ENCODE measurements around the gene USP26. TPM values are rescaled to one million over a fixed set of nuclear protein-coding genes. Genes with fewer than 3 reads are reported as not detected.
"Not testable (repeated sequence)": the region's sequence is repeated elsewhere in the genome, so short reads cannot be mapped to it uniquely, and the experiment has no call there.

Gene USP26
- total RNA-seq, 1 donor from 2014 or later: not detected

GRCh38 chrX:133042260-133042659 is 54.6 kb downstream of the USP26 start:
- DNase-seq (ENCODE audit: low read depth in 2 of 2): no peak

DNA sequence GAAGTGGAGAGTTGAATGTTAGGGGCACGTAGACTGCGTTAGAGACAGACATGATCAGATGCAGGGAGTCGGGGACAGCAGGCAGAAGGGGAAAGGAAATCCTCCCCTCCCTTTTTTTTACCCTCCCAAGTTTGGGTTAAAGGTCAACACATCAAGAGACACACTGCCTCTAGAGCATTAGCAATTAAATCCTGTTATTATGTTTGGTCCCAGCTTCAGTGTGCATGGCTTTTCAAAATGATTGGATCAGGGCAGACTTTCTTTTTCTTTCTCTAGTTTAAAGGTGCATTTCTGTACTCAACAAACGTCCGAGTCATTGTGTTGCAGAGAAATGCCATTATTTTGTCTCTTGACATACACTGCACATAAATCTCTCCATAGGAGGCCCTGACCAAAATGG is 63.9 kb downstream of the USP26 start:
- no peak for DNase-seq (ENCODE audit: low read depth in 2 of 2)

GRCh38 chrX:133018229-133018628 is 78.7 kb downstream of the USP26 start:
- no peak for DNase-seq (ENCODE audit: low read depth in 2 of 2)

GRCh38 chrX:133007458-133007857 is 89.5 kb downstream of the USP26 start:
- no peak for DNase-seq (ENCODE audit: low read depth in 2 of 2)

- DNase-seq (ENCODE audit: low read depth in 2 of 2): no peak
These were observed 91.3 kb downstream of the USP26 start for GRCh38 chrX:133005616-133006015.

DNA sequence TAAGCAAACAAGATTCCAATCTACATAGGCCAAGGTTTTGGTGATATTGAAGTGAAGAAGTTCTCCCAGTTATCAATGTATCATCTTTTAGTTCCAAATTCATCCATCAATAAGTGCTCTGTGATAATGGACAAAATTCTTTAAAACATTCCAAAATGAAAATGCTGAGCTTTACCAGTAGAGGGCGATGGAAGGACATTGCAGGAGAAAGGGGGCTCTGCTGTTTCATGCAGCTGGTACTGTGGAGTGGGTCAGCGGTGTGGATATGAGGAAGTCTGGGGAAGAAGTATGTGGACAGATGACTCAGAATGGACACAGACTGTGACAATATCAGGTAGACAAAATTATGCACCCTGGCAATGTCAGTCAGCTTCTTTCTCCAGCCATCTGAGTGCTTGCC is 91.9 kb downstream of the USP26 start:
- DNase-seq (ENCODE audit: low read depth in 2 of 2): no peak

DNA sequence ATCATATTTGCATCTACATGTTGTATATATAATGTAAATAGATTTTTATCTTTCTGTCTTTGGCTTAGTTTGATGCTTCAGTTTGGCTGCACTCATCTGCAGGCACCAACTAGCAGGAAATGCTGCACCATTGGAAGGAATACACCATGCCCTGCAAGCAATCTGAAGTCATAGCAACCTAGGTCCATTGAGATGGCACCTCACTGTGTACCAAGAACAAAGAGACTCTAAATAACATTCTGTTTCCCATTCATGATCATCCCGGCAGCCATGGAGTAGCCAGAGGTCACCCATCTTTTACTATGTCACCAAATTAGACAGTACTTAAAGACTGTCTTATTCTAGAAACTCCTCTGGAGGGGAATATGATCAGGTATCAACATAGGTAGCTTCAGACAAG is 97.7 kb downstream of the USP26 start:
- DNase-seq (ENCODE audit: low read depth in 2 of 2): no peak

DNA sequence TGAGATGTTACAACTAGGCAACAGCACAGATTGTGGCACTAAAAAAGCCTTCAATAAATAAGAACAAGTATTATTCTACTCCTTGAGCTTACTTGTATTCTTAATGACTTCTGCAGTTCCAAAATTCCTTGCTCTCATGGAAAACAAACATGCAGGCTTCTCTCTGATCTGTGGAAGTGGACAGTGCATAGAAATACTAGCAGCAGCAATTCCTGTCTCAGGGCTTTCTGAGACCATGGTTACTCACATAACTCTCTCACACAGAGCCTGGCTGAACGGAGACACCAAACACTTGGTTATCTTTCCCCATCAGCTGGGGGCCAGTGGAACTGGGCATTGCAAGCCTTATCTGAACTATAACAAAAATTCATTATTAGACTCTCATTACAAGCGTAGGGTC is 106.1 kb downstream of the USP26 start:
- DNase-seq (ENCODE audit: low read depth in 2 of 2): no peak

DNA sequence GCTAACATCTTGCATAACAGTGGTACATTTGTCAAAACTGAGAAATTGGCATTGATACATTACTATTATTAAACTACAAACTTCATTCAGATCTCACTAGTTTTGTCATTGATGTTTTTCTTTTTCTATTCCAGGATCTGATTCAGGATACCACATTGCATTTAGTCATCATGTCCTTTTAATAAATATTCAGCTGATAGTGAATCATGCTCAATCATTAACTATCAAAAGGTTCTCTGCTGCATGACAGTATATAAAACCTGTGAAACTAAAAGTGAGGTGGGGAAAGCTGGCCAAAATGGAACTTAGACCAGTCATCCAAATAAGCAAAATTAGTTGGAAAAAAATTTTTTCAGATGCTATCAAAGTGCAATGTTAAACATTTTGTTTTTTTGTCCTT is 110.4 kb downstream of the USP26 start:
- DNase-seq (ENCODE audit: low read depth in 2 of 2): no peak

- no peak for DNase-seq (ENCODE audit: low read depth in 2 of 2)
These were observed 112.8 kb downstream of the USP26 start for GRCh38 chrX:132984058-132984650.

DNA sequence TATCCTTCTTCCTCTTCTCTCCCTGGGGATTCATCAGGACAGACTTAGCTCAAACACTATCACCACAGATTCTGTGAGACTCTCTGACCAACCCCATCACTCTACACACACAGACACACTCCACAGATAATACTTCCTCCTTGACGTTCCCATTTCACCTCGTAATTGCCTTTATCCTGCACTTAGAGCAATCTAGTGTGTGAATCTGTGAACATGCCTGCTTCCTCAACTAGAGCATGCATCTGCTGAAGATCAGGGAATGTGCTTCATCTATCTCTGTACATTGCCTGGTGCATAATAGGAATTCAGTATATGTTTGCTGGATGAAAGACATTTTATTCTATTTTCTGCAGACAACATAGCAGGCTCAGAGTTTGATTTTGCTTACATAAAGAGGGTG is 113.4 kb downstream of the USP26 start:
- no peak for DNase-seq (ENCODE audit: low read depth in 2 of 2)

DNA sequence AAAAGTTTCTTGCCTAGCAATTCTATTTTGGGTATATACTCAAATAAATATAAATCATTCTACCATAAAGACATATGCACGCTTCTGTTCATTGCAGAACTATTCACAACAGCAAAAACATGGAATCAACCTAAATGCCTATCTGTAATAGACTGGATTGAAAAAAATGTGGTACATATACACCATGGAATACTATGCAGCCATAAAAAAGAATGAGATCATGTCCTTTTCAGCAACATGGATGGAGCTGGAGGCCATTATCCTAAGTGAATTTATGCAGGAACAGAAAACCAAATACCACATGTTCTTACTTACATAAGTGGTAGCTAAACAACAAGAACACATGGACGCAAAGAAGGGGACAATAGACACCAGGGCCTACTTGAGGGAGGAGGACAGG is 116.9 kb downstream of the USP26 start:
- not testable (repeated sequence) for DNase-seq (ENCODE audit: low read depth in 2 of 2)

Other genes starting within 250 kb of the USP26 start
- under 0.01 and 0.13 TPM in 2 replicates for gene HS6ST2, start 138.5 kb downstream of the USP26 start, total RNA-seq
- not detected in 2 replicates for gene TFDP3, start 121.2 kb upstream of the USP26 start, total RNA-seq